Measurements from ENCODE around the gene TCIRG1.

Gene TCIRG1

GRCh38 chr11:68050371-68050841, 11.6 kb downstream of the TCIRG1 start:
- no peaks in the 10 kb centered on the region for H3K4me1 ChIP-seq (ENCODE audit: insufficient read depth, low read length)

GRCh38 chr11:68051191-68052136, 12.6 kb downstream of the TCIRG1 start:
- Histone ChIP-seq H3K27me3 (ENCODE audit: insufficient read depth, low read length) (no peaks in the 10 kb centered on the region), H3K4me1 (ENCODE audit: insufficient read depth, low read length) (no peaks in the 10 kb centered on the region), H3K27ac (ENCODE audit: low read depth, low read length) (no peak overlapping the region), H3K9ac (ENCODE audit: low read depth, low read length) (no peak overlapping the region), H3K9me3 (ENCODE audit: insufficient read depth, low read depth, low read length) (no peaks in the 10 kb centered on the region), H3K4me3 (ENCODE audit: low read length) (no peak overlapping the region), H3K36me3 (ENCODE audit: insufficient read depth, low read length) (peaks cover 12% of the 10 kb centered on the region; the same call in 1 of the 2 replicates)
- WGBS = 86% methylated on average over 14 of the region's 14 CpGs

More at GRCh38 chr11:68050371-68050841, 11.6 kb downstream of the TCIRG1 start:
- Histone ChIP-seq H3K9me3 (ENCODE audit: insufficient read depth, low read depth, low read length) (no peaks in the 10 kb centered on the region), H3K36me3 (ENCODE audit: insufficient read depth, low read length) (peaks cover 12% of the 10 kb centered on the region; the same call in 1 of the 2 replicates), H3K4me3 (ENCODE audit: low read length) (no peak overlapping the region), H3K9ac (ENCODE audit: low read depth, low read length) (no peak overlapping the region), H3K27ac (ENCODE audit: low read depth, low read length) (no peak overlapping the region), H3K27me3 (ENCODE audit: insufficient read depth, low read length) (no peaks in the 10 kb centered on the region)
- 93% methylated on average over 18 of the region's 18 CpGs for WGBS

GRCh38 chr11:68052137-68052873, 13.5 kb downstream of the TCIRG1 start:
- Histone ChIP-seq H3K4me1 (ENCODE audit: insufficient read depth, low read length) (no peaks in the 10 kb centered on the region), H3K36me3 (ENCODE audit: insufficient read depth, low read length) (peaks cover 16% of the 10 kb centered on the region), H3K27ac (ENCODE audit: low read depth, low read length) (no peak overlapping the region), H3K9me3 (ENCODE audit: insufficient read depth, low read depth, low read length) (no peaks in the 10 kb centered on the region), H3K9ac (ENCODE audit: low read depth, low read length) (no peak overlapping the region), H3K4me3 (ENCODE audit: low read length) (no peak overlapping the region), H3K27me3 (ENCODE audit: insufficient read depth, low read length) (no peaks in the 10 kb centered on the region)
- WGBS = 91% methylated on average over 15 of the region's 15 CpGs

- WGBS = 90% methylated on average over 9 of the region's 9 CpGs
- H3K27me3 ChIP-seq (ENCODE audit: insufficient read depth, low read length) = no peaks in the 10 kb centered on the region
- peaks cover 23% of the 10 kb centered on the region for H3K36me3 ChIP-seq (ENCODE audit: insufficient read depth, low read length)
These were observed 14.3 kb downstream of the TCIRG1 start for GRCh38 chr11:68053117-68053516.

GRCh38 chr11:68053981-68054812, 15.4 kb downstream of the TCIRG1 start:
- Histone ChIP-seq H3K27me3 (ENCODE audit: insufficient read depth, low read length) (no peaks in the 10 kb centered on the region), H3K36me3 (ENCODE audit: insufficient read depth, low read length) (peaks cover 32% of the 10 kb centered on the region), H3K9ac (ENCODE audit: low read depth, low read length) (no peak overlapping the region), H3K4me3 (ENCODE audit: low read length) (no peak overlapping the region), H3K27ac (ENCODE audit: low read depth, low read length) (no peak overlapping the region), H3K9me3 (ENCODE audit: insufficient read depth, low read depth, low read length) (no peaks in the 10 kb centered on the region), H3K4me1 (ENCODE audit: insufficient read depth, low read length) (no peaks in the 10 kb centered on the region)
- WGBS = 95% methylated on average over 11 of the region's 11 CpGs

More at GRCh38 chr11:68053117-68053516, 14.3 kb downstream of the TCIRG1 start:
- Histone ChIP-seq H3K9me3 (ENCODE audit: insufficient read depth, low read depth, low read length) (no peaks in the 10 kb centered on the region), H3K4me1 (ENCODE audit: insufficient read depth, low read length) (no peaks in the 10 kb centered on the region), H3K9ac (ENCODE audit: low read depth, low read length) (no peak overlapping the region), H3K4me3 (ENCODE audit: low read length) (no peak overlapping the region), H3K27ac (ENCODE audit: low read depth, low read length) (no peak overlapping the region)

- H3K27me3 ChIP-seq (ENCODE audit: insufficient read depth, low read length) = no peaks in the 10 kb centered on the region
- H3K9ac ChIP-seq (ENCODE audit: low read depth, low read length) = no peak overlapping the region
- H3K9me3 ChIP-seq (ENCODE audit: insufficient read depth, low read depth, low read length) = no peaks in the 10 kb centered on the region
- H3K4me1 ChIP-seq (ENCODE audit: insufficient read depth, low read length) = no peaks in the 10 kb centered on the region
- H3K4me3 ChIP-seq (ENCODE audit: low read length) = no peak overlapping the region
- WGBS = 94% methylated on average over 12 of the region's 12 CpGs
- H3K27ac ChIP-seq (ENCODE audit: low read depth, low read length) = no peak overlapping the region
- peaks cover 51% of the 10 kb centered on the region for H3K36me3 ChIP-seq (ENCODE audit: insufficient read depth, low read length)
These were observed 17.8 kb downstream of the TCIRG1 start for GRCh38 chr11:68056317-68057285.

- Histone ChIP-seq H3K36me3 (ENCODE audit: insufficient read depth, low read length) (peaks cover 63% of the 10 kb centered on the region), H3K4me1 (ENCODE audit: insufficient read depth, low read length) (no peaks in the 10 kb centered on the region), H3K27me3 (ENCODE audit: insufficient read depth, low read length) (no peaks in the 10 kb centered on the region), H3K27ac (ENCODE audit: low read depth, low read length) (no peak overlapping the region), H3K9ac (ENCODE audit: low read depth, low read length) (no peak overlapping the region), H3K4me3 (ENCODE audit: low read length) (no peak overlapping the region), H3K9me3 (ENCODE audit: insufficient read depth, low read depth, low read length) (no peaks in the 10 kb centered on the region)
- 94% methylated on average over 4 of the region's 4 CpGs for WGBS
These were observed 19.0 kb downstream of the TCIRG1 start for GRCh38 chr11:68057807-68058206.

- H3K4me1 ChIP-seq (ENCODE audit: insufficient read depth, low read length) = no peaks in the 10 kb centered on the region
- no peak overlapping the region for H3K9ac ChIP-seq (ENCODE audit: low read depth, low read length)
- no peaks in the 10 kb centered on the region for H3K27me3 ChIP-seq (ENCODE audit: insufficient read depth, low read length)
- H3K27ac ChIP-seq (ENCODE audit: low read depth, low read length) = no peak overlapping the region
- H3K36me3 ChIP-seq (ENCODE audit: insufficient read depth, low read length) = peaks cover 86% of the 10 kb centered on the region
- H3K4me3 ChIP-seq (ENCODE audit: low read length) = no peak overlapping the region
- no peaks in the 10 kb centered on the region for H3K9me3 ChIP-seq (ENCODE audit: insufficient read depth, low read depth, low read length)
- 98% methylated on average over 7 of the region's 7 CpGs for WGBS
These were observed 22.7 kb downstream of the TCIRG1 start for GRCh38 chr11:68061508-68061907.

- no peak overlapping the region for H3K4me3 ChIP-seq (ENCODE audit: low read length)
- H3K9me3 ChIP-seq (ENCODE audit: insufficient read depth, low read depth, low read length) = no peaks in the 10 kb centered on the region
- no peaks in the 10 kb centered on the region for H3K27me3 ChIP-seq (ENCODE audit: insufficient read depth, low read length)
- WGBS = 90% methylated on average over 2 of the region's 2 CpGs
- H3K4me1 ChIP-seq (ENCODE audit: insufficient read depth, low read length) = no peaks in the 10 kb centered on the region
- H3K27ac ChIP-seq (ENCODE audit: low read depth, low read length) = no peak overlapping the region
- peaks cover 95% of the 10 kb centered on the region for H3K36me3 ChIP-seq (ENCODE audit: insufficient read depth, low read length)
- no peak overlapping the region for H3K9ac ChIP-seq (ENCODE audit: low read depth, low read length)
These were observed 26.1 kb downstream of the TCIRG1 start for GRCh38 chr11:68064926-68065325.

GRCh38 chr11:68065841-68066240, 27.0 kb downstream of the TCIRG1 start:
- Histone ChIP-seq H3K27me3 (ENCODE audit: insufficient read depth, low read length) (no peaks in the 10 kb centered on the region), H3K9ac (ENCODE audit: low read depth, low read length) (no peak overlapping the region), H3K9me3 (ENCODE audit: insufficient read depth, low read depth, low read length) (no peaks in the 10 kb centered on the region), H3K36me3 (ENCODE audit: insufficient read depth, low read length) (peaks cover 98% of the 10 kb centered on the region), H3K4me3 (ENCODE audit: low read length) (no peak overlapping the region), H3K4me1 (ENCODE audit: insufficient read depth, low read length) (no peaks in the 10 kb centered on the region), H3K27ac (ENCODE audit: low read depth, low read length) (no peak overlapping the region)
- WGBS = 94% methylated on average over 5 of the region's 5 CpGs

Measured in HUES64 (cell line).